SU-DHL-6 (cell line): ENCODE results near the gene PPP2R2B.

Experiments used
- H2AFZ ChIP-seq: fragments of 200-600 bp; sonication (generic); 2 replicates; pipeline ENCODE4 v1.6.1; 2014; ENCODE audit warnings: low read depth, mild to moderate bottlenecking, moderate library complexity, mixed read lengths, antibody characterized with exemption, low read length; ENCODE audit not compliant: severe bottlenecking
- H3F3A ChIP-seq: fragments of 200-600 bp; shearing (Covaris generic); 2 replicates; pipeline ENCODE4 v1.6.0; 2016; ENCODE audit warnings: antibody characterized with exemption, mild to moderate bottlenecking; ENCODE audit not compliant: insufficient read depth
- H3K27ac ChIP-seq: fragments of 200-600 bp; sonication (generic); 2 replicates; pipeline ENCODE4 v1.5.1; 2016; ENCODE audit warnings: low read depth, mild to moderate bottlenecking, low read length, moderate library complexity, mixed read lengths
- H3K27me3 ChIP-seq: fragments of 200-600 bp; sonication (generic), shearing (Covaris generic); 2 replicates; pipeline ENCODE4 v1.6.0; 2014; ENCODE audit warnings: mild to moderate bottlenecking, low read length
- H3K36me3 ChIP-seq: fragments of 200-600 bp; sonication (generic); 2 replicates; pipeline ENCODE4 v1.6.1; 2014; ENCODE audit warnings: mild to moderate bottlenecking, low read length, mixed read lengths
- H3K4me2 ChIP-seq: fragments of 300-600, 200-600 bp; shearing (Covaris generic), sonication (generic); 2 replicates; pipeline ENCODE4 v1.6.0; 2014; ENCODE audit warnings: low read length, low read depth, mild to moderate bottlenecking; ENCODE audit not compliant: poor library complexity, severe bottlenecking
- H3K4me3 ChIP-seq: fragments of 200-600 bp; sonication (generic); 2 replicates; pipeline ENCODE4 v1.5.1; 2014; ENCODE audit warnings: antibody characterized with exemption, low read length, mild to moderate bottlenecking, mixed read lengths; ENCODE audit not compliant: insufficient read depth, poor library complexity, severe bottlenecking
- H3K79me2 ChIP-seq: fragments of 200-600 bp; sonication (generic); 2 replicates; pipeline ENCODE4 v1.6.1; 2014; ENCODE audit warnings: mild to moderate bottlenecking, low read length, moderate library complexity; ENCODE audit not compliant: insufficient read depth
- H3K9ac ChIP-seq: fragments of 200-600 bp; sonication (generic); 2 replicates; pipeline ENCODE4 v1.7.0; 2014; ENCODE audit warnings: mild to moderate bottlenecking, low read length
- H3K9me2 ChIP-seq: fragments of 200-600 bp; sonication (generic); replicated peaks from 2 replicates; pipeline ENCODE4 v1.6.1; 2014; ENCODE audit warnings: low read length; ENCODE audit not compliant: insufficient read depth
- H3K9me3 ChIP-seq: fragments of 200-600 bp; sonication (generic); 2 replicates; pipeline ENCODE4 v1.6.1; 2014; ENCODE audit warnings: low read length, mixed read lengths; ENCODE audit not compliant: insufficient read depth
- H4K20me1 ChIP-seq: fragments of 200-600 bp; sonication (generic); 2 replicates; pipeline ENCODE4 v1.6.1; 2014; ENCODE audit warnings: low read depth, mild to moderate bottlenecking, antibody characterized with exemption, low read length, moderate library complexity, mixed read lengths
- CTCF ChIP-seq: fragments of 200-600 bp; sonication (generic); IDR thresholded peaks from one replicate; pipeline ENCODE4 v1.5.1; 2017; ENCODE audit warnings: antibody characterized with exemption, mild to moderate bottlenecking, low read length, moderate library complexity; ENCODE audit not compliant: insufficient read depth, poor library complexity, severe bottlenecking
- EZH2phosphoT487 ChIP-seq: fragments of 200-600 bp; sonication (generic), shearing (Covaris generic); conservative IDR thresholded peaks from 2 replicates; pipeline ENCODE4 v1.6.1; 2018; ENCODE audit warnings: mild to moderate bottlenecking, antibody characterized with exemption, low read length, moderate library complexity, mixed read lengths

PPP2R2B gene

GRCh38 chr5:146867996-146868708 is 10.4 kb downstream of the PPP2R2B start:
- Histone ChIP-seq H3K9ac (no peak overlapping the region), H3K9me2 (no peaks in the 10 kb centered on the region), H3K9me3 (no peaks in the 10 kb centered on the region), H2AFZ (no peak overlapping the region), H3K4me2 (no peak overlapping the region), H3K27ac (no peak overlapping the region), H3F3A (no peaks in the 10 kb centered on the region), H4K20me1 (no peaks in the 10 kb centered on the region), H3K27me3 (no peaks in the 10 kb centered on the region), H3K79me2 (no peaks in the 10 kb centered on the region), H3K36me3 (no peaks in the 10 kb centered on the region), H3K4me3 (no peak overlapping the region)
- no peak for TF ChIP-seq EZH2phosphoT487
- no peak for TF ChIP-seq CTCF

GRCh38 chr5:146866263-146866662 is 12.3 kb downstream of the PPP2R2B start:
- TF ChIP-seq EZH2phosphoT487 = no peak
- TF ChIP-seq CTCF = no peak

GRCh38 chr5:146862641-146863040 is 15.9 kb downstream of the PPP2R2B start:
- Histone ChIP-seq H3K9me3 (no peaks in the 10 kb centered on the region), H3F3A (no peaks in the 10 kb centered on the region), H4K20me1 (no peaks in the 10 kb centered on the region), H3K36me3 (no peaks in the 10 kb centered on the region), H3K4me2 (no peak overlapping the region), H3K9ac (no peak overlapping the region), H3K4me3 (no peak overlapping the region), H3K27me3 (no peaks in the 10 kb centered on the region), H3K9me2 (no peaks in the 10 kb centered on the region), H3K79me2 (no peaks in the 10 kb centered on the region), H2AFZ (no peak overlapping the region), H3K27ac (no peak overlapping the region)
- TF ChIP-seq CTCF (no peak), EZH2phosphoT487 (no peak)

More at GRCh38 chr5:146866263-146866662, 12.3 kb downstream of the PPP2R2B start:
- no peak overlapping the region for H3K27ac ChIP-seq
- no peaks in the 10 kb centered on the region for H4K20me1 ChIP-seq
- no peaks in the 10 kb centered on the region for H3K36me3 ChIP-seq
- H3K9ac ChIP-seq = no peak overlapping the region
- no peaks in the 10 kb centered on the region for H3K9me2 ChIP-seq
- H3K27me3 ChIP-seq = no peaks in the 10 kb centered on the region
- no peak overlapping the region for H3K4me3 ChIP-seq
- no peak overlapping the region for H2AFZ ChIP-seq
- H3F3A ChIP-seq = no peaks in the 10 kb centered on the region
- no peaks in the 10 kb centered on the region for H3K79me2 ChIP-seq
- no peak overlapping the region for H3K4me2 ChIP-seq
- no peaks in the 10 kb centered on the region for H3K9me3 ChIP-seq
